Spleen (tissue), 11 donors: ENCODE results near the gene TEAD1. TPM values are rescaled to one million over a fixed set of nuclear protein-coding genes. Genes with fewer than 3 reads are reported as not detected.
A peak's percentile ranks its signal among the peaks of the same experiment; 100 is the strongest.

Source experiments
- DNase-seq: peaks from one replicate; pipeline ENCODE4 v3.0.0-alpha.2; 2020
- H3K27ac ChIP-seq, 8 donors: fragments of 200-600 bp; sonication (generic) in 7 of 8; 1 replicate in 4 of 8; 2 replicates in 4 of 8; pipeline versions ENCODE4 v1.5.0 to v1.8.0; 2016 to 2021; ENCODE audit warnings: inconsistent platforms in 4 of 8, mild to moderate bottlenecking in 4 of 8, moderate library complexity in 1 of 8
- H3K27me3 ChIP-seq, 7 donors: fragments of 200-600 bp; sonication (generic) in 6 of 7; replicated peaks in 1 of 7; 1 replicate in 4 of 7; 2 replicates in 3 of 7; pipeline versions ENCODE4 v1.5.0 to v1.8.0; 2016 to 2021; ENCODE audit warnings: inconsistent platforms in 3 of 7, mild to moderate bottlenecking in 1 of 7
- H3K36me3 ChIP-seq, 6 donors: fragments of 200-600 bp; sonication (generic) in 5 of 6; 1 replicate in 4 of 6; 2 replicates in 2 of 6; pipeline versions ENCODE4 v1.5.0 to v1.8.0; 2016 to 2021; ENCODE audit warnings: inconsistent platforms in 2 of 6
- H3K4me1 ChIP-seq, 6 donors: fragments of 200-600 bp; sonication (generic) in 5 of 6; 1 replicate in 3 of 6; 2 replicates in 3 of 6; pipeline versions ENCODE4 v1.5.0 to v1.8.0; 2016 to 2021; ENCODE audit warnings: inconsistent platforms in 3 of 6
- H3K4me3 ChIP-seq, 8 donors: fragments of 200-600 bp; sonication (generic) in 7 of 8; 1 replicate in 4 of 8; 2 replicates in 4 of 8; pipeline versions ENCODE4 v1.5.0 to v1.8.0; 2016 to 2021; ENCODE audit warnings: inconsistent platforms in 4 of 8, mild to moderate bottlenecking in 4 of 8, moderate library complexity in 2 of 8
- H3K9me3 ChIP-seq, 8 donors: fragments of 200-600 bp; sonication (generic) in 7 of 8; 1 replicate in 4 of 8; 2 replicates in 4 of 8; pipeline versions ENCODE4 v1.5.0 to v1.8.0; 2016 to 2021; ENCODE audit warnings: inconsistent platforms in 4 of 8
- CTCF ChIP-seq, 11 experiments: fragments of 200-600 bp in 7 of 11; fragments of 450-650 bp in 4 of 11; sonication (generic) in 4 of 11; IDR thresholded peaks in 8 of 11; conservative IDR thresholded peaks in 3 of 11; 1 replicate in 7 of 11; 2 replicates in 4 of 11; pipeline versions ENCODE4 v1.4.0 to v1.8.0; 2016 to 2021; ENCODE audit warnings: antibody characterized with exemption in 11 of 11, inconsistent platforms in 4 of 11, mild to moderate bottlenecking in 1 of 11
- POLR2A ChIP-seq, 3 donors: fragments of 450-650 bp; IDR thresholded peaks; one replicate each; pipeline ENCODE4 v1.5.1; 2017; ENCODE audit warnings: antibody characterized with exemption in 3 of 3, mild to moderate bottlenecking in 1 of 3
- POLR2AphosphoS5 ChIP-seq, 3 donors: sonication (generic); formaldehyde crosslinking; IDR thresholded peaks; one replicate each; pipeline ENCODE4 v1.5.1; 2017; ENCODE audit warnings: antibody characterized with exemption in 3 of 3
- WGBS, 5 donors: extraction: QIAGEN DNeasy Blood & Tissue Kit in 3 of 5; methylation state at CpG; one replicate each; pipeline versions ENCODE4 v1.1.5 to v1.1.7; 2013 to 2018; 5-methylcytosine and 5-hydroxymethylcytosine counted together
- intact Hi-C: fragments of 100-400 bp; cut with DNase I; formaldehyde crosslinking; loops from one replicate; pipeline ENCODE4 v1.15.0; 2023; ENCODE audit warnings: low total_unique reads
- polyA plus RNA-seq, 3 donors: library from polyadenylated mRNA; stranded (reverse); fragments of 200-250 nt; gene quantifications; one replicate each; pipeline ENCODE4 v1.2.1, GENCODE V29; 2013
- total RNA-seq, 7 donors: library from RNA; depleted of rRNA in 3 of 7; stranded (reverse); fragments of >200 nt in 3 of 7; fragmentation: NEBNext Ultra II Directional in 4 of 7; extraction: Animal tissue kit (Norgen Biotek cat#: 25700) in 4 of 7; gene quantifications; one replicate each; pipeline versions ENCODE4 v1.1.0 to v1.2.1, GENCODE V29; 2016 to 2021
- donor health status: healthy with polysubstance abuse.
- donor health status: DM: no; HTN: no; CAD: no; lungs with moderate emphysema.
- donor health status: DM: no; HTN: no; CAD: no.
- donor health status: Bipolar disorder and iron deficiency.
- donor health status: healthy.
- donor health status: DM: no; HTN: no; CAD: no.
- donor health status: DM: yes; HTN: yes; CAD: no.

Gene TEAD1
- total and polyA plus RNA-seq, 10 donors, result 0.93 to 46.0 (median 18.6) TPM

GRCh38 chr11:12674936-12675696 is 895 bp downstream of the TEAD1 start:
- 3 to 5% (median 4%) methylated on average over 18 to 81 of the region's 81 CpGs for WGBS, 5 donors
- Histone ChIP-seq H3K4me3 (peak overlapping the region; percentile 33 to 81 (median 60)), H3K4me1 (peaks cover 0 to 45% (median 17%) of the 10 kb centered on the region in 6 donors), H3K27ac (peak overlapping the region; percentile 59 to 94 (median 89)), H3K27me3 (peaks cover 0 to 98% (median 16%) of the 10 kb centered on the region in 7 donors), H3K36me3 (no peaks in the 10 kb centered on the region), H3K9me3 (no peaks in the 10 kb centered on the region)
- intact Hi-C loops, result no loop called here
- TF ChIP-seq POLR2A (IDR thresholded peaks at IDR 0.05) (no peak), CTCF (IDR thresholded peaks at IDR 0.05 in 8 of 11, conservative IDR thresholded peaks at IDR 0.05 in 3 of 11) (no peak), POLR2AphosphoS5 (IDR thresholded peaks at IDR 0.05) (peak; percentile 8 to 33 (median 20))
- DNase-seq, result no peak

DNA sequence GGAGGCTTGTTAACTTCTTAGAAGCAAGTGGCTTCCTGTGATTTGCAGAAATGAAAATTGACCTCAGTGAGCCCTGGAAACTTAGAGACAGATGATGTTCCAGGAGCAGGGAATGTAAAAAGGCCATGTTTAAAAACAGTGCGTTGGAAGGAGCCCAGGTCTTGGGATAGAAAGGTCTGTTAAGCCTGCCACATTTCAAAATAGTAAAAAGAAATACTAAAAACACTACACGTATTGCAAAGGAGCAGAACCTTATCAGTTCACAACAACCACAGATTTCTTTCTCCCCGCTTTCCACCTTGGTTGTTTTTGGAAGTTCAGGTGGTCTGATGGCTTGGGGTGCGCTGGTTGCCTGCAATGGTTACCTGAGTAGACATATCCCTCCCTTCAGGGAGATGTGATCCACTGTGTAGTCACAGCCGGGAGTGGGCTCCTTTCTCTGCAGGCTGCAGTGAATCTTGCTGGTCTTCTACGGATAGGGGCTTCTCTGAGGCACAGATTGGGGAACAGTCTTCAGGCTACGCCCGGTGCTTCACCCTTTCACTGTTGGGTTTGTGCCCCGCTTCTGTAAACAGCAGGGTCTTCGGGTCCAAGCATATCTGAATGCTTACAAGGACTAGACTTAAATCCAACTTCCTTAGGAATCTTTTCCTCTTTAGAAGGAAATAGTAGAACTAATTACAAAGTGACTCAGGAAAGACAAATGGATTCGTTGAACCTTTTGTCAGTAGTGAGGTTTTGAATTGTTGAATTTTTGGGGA is 1.9 kb downstream of the TEAD1 start:
- no peak for DNase-seq
- Histone ChIP-seq H3K4me1 (peaks cover 0 to 55% (median 21%) of the 10 kb centered on the region in 6 donors), H3K4me3 (peak overlapping the region in 7 of 8 donors; percentile 7 to 81 (median 59)), H3K27ac (peak overlapping the region in 6 of 8 donors; percentile 61 to 94 (median 90)), H3K27me3 (peaks cover 0 to 100% (median 16%) of the 10 kb centered on the region in 7 donors), H3K36me3 (no peaks in the 10 kb centered on the region), H3K9me3 (no peaks in the 10 kb centered on the region)
- intact Hi-C loops, result no loop called here
- WGBS, 5 donors, result 14 to 20% (median 17%) methylated on average over 11 of the region's 11 CpGs
- TF ChIP-seq POLR2AphosphoS5 (IDR thresholded peaks at IDR 0.05), result no peak
- TF ChIP-seq CTCF (IDR thresholded peaks at IDR 0.05 in 8 of 11, conservative IDR thresholded peaks at IDR 0.05 in 3 of 11), result no peak
- no peak for TF ChIP-seq POLR2A (IDR thresholded peaks at IDR 0.05)

DNA sequence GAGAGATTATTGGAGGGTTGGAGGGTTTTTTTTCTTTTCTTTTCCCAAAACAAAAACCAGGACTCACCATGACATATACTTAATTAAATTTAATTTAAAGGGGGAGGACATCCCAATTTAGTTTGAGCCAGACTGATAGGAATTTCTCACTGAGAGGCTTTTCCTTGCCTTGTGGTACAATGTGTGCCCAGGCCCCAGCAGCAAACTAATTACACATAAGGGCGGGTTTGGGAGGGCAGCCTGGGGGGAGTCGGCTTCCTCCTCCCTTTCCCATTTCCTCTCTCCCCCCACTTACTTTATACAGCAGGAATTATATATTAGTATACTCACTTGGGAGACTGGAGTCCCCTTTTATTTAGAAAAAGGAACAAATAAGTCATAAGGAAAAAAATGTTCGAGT is 2.9 kb downstream of the TEAD1 start:
- H3K27me3 ChIP-seq, result peaks cover 0 to 100% (median 16%) of the 10 kb centered on the region in 7 donors
- 25 to 42% (median 32%) methylated on average over 3 of the region's 3 CpGs for WGBS, 5 donors
- no peaks in the 10 kb centered on the region for H3K36me3 ChIP-seq
- H3K4me3 ChIP-seq, result peak overlapping the region in 1 of 8 donors; percentile 61
- H3K9me3 ChIP-seq, result no peaks in the 10 kb centered on the region
- intact Hi-C loops, result no loop called here
- peaks cover 0 to 57% (median 21%) of the 10 kb centered on the region in 6 donors for H3K4me1 ChIP-seq
- peak overlapping the region in 5 of 8 donors; percentile 4 to 94 (median 89) for H3K27ac ChIP-seq
- no peak for TF ChIP-seq POLR2AphosphoS5 (IDR thresholded peaks at IDR 0.05)
- no peak for TF ChIP-seq CTCF (IDR thresholded peaks at IDR 0.05 in 8 of 11, conservative IDR thresholded peaks at IDR 0.05 in 3 of 11)
- TF ChIP-seq POLR2A (IDR thresholded peaks at IDR 0.05), result no peak
- no peak for DNase-seq

GRCh38 chr11:12678092-12678491 is 3.9 kb downstream of the TEAD1 start:
- no peaks in the 10 kb centered on the region for H3K9me3 ChIP-seq
- peak overlapping the region in 3 of 8 donors; percentile 7 to 94 (median 89) for H3K27ac ChIP-seq
- H3K36me3 ChIP-seq, result no peaks in the 10 kb centered on the region
- intact Hi-C loops, result no loop called here
- 70 to 84% (median 78%) methylated on average over 3 of the region's 3 CpGs for WGBS, 5 donors
- TF ChIP-seq CTCF (IDR thresholded peaks at IDR 0.05 in 8 of 11, conservative IDR thresholded peaks at IDR 0.05 in 3 of 11), result no peak
- no peak for TF ChIP-seq POLR2AphosphoS5 (IDR thresholded peaks at IDR 0.05)
- TF ChIP-seq POLR2A (IDR thresholded peaks at IDR 0.05), result no peak
- peaks cover 0 to 97% (median 16%) of the 10 kb centered on the region in 7 donors for H3K27me3 ChIP-seq
- H3K4me3 ChIP-seq, result no peak overlapping the region
- DNase-seq, result no peak
- H3K4me1 ChIP-seq, result peaks cover 0 to 53% (median 17%) of the 10 kb centered on the region in 6 donors
